Rectal smooth muscle tissue (tissue), 1 donor: Measurements from ENCODE around the gene ENG.

Experiments used
- H3K27ac ChIP-seq: one replicate; pipeline ENCODE4 v1.7.0; 2013; ENCODE audit warnings: low read depth, low read length, inconsistent platforms
- H3K27me3 ChIP-seq: one replicate; pipeline ENCODE4 v1.7.0; 2013; ENCODE audit warnings: low read length; ENCODE audit not compliant: control insufficient read depth, insufficient read depth
- H3K36me3 ChIP-seq: one replicate; pipeline ENCODE4 v1.7.0; 2013; ENCODE audit warnings: low read length; ENCODE audit not compliant: control insufficient read depth, insufficient read depth
- H3K4me1 ChIP-seq: one replicate; pipeline ENCODE4 v1.7.0; 2013; ENCODE audit warnings: low read length; ENCODE audit not compliant: control insufficient read depth, insufficient read depth
- H3K4me3 ChIP-seq: one replicate; pipeline ENCODE4 v1.7.0; 2013; ENCODE audit warnings: low read length
- H3K9ac ChIP-seq: one replicate; pipeline ENCODE4 v1.7.0; 2013; ENCODE audit warnings: low read length

Gene ENG

DNA sequence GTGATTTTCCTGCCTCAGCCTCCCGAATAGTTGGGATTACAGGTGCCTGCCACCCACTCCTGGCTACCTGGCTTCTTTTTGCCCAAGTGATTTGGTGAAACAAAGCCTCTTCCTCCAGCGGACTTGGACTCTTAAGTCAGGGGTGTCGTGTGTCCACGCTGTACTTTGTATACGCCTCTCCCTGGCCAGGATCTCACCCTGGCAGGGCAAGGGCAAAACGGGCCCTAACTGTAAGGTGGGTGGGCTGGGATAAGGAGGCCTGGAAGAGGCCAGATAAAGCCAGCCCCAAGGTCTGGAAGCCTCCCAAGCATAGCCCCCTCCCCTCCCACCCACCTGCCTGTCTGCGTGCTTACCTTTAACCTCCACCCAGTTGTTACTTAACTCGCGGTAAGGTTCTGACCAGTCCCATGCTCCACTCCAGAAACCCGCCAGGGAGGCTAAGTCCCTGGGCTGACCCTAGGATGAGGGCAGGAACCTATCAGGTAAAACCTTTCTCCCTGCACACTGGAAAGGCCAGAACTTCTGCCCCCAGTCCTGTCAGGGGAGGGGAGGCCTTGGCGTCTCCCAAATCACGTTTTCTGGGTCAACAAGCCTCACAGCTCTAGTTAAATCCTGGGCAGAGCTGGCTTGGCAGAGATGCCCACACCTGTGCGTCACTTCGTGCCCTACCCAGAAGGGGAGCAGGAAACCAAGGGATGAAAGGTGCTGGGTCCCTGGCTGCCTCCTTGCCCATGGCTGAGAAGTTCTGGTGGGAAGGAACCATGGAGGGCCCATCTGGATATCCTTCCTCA, 60.3 kb downstream of the ENG start:
- H3K27ac ChIP-seq = no peak overlapping the region

DNA sequence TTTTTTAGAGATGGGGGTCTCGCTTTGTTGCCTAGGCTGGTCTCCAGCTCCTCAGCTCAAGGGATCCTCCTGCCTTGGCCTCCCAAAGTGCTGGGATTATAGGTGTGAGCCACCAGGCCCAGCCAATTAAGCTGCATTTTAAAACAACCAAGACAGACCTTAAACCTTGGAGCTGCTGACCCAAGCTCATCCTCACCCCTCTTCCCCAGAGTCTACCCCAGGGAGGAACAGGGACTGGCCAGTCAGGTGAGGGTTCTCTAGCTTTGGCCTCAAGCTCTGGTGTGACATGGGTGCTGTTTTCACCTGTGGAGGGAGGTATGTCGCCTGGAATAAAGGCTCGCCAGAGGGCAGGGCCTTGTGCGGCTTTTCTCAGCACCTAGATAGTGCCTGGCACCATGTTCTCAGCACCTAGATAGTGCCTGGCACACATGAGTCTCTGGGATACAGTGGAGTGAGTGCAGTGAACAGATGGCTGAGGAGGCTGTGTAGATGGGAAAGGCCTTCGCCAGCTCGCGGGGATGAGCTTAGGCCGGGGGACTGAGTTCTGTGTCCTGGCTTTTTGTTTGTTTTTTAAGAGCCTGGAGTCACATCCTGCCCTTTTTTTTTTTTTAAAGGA, 61.3 kb downstream of the ENG start:
- H3K27ac ChIP-seq = no peak overlapping the region
- H3K36me3 ChIP-seq = peaks cover 27% of the 10 kb centered on the region
- no peaks in the 10 kb centered on the region for H3K27me3 ChIP-seq
- H3K4me3 ChIP-seq = no peak overlapping the region
- H3K9ac ChIP-seq = no peak overlapping the region
- H3K4me1 ChIP-seq = no peaks in the 10 kb centered on the region

More for the DNA sequence above, 60.3 kb downstream of the ENG start:
- no peaks in the 10 kb centered on the region for H3K4me1 ChIP-seq
- H3K36me3 ChIP-seq = peaks cover 17% of the 10 kb centered on the region
- H3K27me3 ChIP-seq = no peaks in the 10 kb centered on the region
- no peak overlapping the region for H3K9ac ChIP-seq
- no peak overlapping the region for H3K4me3 ChIP-seq

DNA sequence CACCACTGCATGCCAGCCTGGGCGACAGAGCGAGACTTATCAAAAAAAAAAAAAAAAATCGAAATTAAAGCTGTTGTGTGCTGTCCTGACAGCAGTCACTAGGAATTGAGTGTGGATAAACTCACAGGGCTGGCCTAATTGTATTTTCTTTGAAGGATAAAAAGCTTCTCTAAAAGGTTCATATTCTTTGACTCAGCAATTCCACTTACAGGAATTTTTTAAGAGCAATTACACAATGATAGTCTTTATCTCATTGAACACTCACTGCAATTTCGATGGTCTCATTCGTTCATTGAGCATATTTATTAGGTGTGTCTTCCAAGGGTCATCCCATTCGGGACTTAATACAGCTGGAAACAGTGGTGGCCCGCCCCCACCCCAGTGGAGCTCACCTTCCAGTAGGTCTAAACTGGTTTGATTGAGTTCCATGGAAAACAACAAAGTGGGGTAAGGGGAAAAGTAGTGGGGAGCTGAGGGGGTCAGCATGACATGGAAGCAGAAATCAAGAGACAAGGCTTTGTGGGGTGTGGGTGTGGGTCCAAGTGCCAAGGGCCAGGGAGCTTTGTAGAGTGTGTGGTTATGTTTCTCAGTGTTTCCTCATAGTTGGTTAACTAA, 61.9 kb downstream of the ENG start:
- peaks cover 34% of the 10 kb centered on the region for H3K36me3 ChIP-seq
- H3K4me1 ChIP-seq = no peaks in the 10 kb centered on the region
- no peak overlapping the region for H3K27ac ChIP-seq
- no peaks in the 10 kb centered on the region for H3K27me3 ChIP-seq
- H3K9ac ChIP-seq = no peak overlapping the region
- H3K4me3 ChIP-seq = no peak overlapping the region

DNA sequence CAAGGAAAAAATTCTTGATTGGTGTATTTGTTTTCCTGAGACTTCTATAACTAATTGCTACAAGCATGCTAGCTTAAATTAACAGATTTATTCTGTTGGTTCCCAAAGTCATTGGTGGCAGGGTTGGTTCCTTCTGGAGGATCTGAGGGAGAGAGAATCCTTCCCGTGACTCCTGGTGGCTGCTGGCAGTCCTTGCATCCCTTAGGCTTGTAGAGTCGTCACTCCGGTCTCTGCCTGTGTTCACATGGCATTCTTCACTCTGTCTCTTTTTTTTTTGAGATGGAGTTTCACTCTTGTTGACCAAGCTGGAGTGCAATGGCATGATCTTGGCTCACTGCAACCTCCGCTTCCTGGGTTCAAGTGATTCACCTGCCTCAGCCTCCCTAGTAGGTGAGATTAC, 63.4 kb downstream of the ENG start:
- Histone ChIP-seq H3K27ac (no peak overlapping the region), H3K27me3 (no peaks in the 10 kb centered on the region), H3K4me1 (peaks cover 7% of the 10 kb centered on the region), H3K4me3 (no peak overlapping the region), H3K36me3 (peaks cover 39% of the 10 kb centered on the region), H3K9ac (no peak overlapping the region)

DNA sequence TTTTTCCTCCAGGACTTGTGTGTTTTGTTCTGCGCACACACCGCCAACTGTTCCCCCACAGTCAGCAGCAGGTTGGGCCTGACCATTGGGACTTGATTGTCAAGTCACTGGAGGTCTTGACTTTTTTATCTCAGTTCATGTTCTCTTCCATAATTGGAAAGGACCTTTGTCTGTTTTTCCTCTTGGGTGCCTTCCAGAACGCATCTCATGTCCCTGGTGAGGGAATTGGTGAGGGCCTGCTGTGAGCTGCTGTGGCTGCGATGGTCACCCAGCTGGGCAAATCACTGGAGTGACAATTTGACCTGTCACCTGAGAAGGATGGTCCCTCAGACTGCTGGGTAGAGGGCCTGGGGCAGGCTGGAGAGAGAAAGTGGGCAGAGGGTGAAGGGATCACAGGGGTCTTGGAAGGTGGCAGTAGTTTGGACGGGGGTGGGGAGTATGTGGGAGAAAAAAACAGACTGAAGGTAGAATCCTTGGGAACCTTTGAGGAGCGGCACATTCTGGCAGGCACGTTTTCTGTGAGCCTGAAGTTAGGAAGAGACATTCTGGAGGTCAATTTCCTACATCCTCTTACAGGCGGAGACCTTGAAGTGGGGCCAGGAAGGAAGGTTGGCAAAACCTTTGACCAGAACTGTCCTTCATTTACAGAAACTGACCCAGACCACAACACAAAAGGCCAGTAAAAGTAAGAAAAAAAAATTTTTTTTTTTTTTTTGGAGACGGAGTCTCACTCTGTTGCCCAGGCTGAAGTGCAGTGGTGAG, 64.2 kb downstream of the ENG start:
- Histone ChIP-seq H3K9ac (no peak overlapping the region), H3K4me1 (peaks cover 7% of the 10 kb centered on the region), H3K36me3 (peaks cover 39% of the 10 kb centered on the region), H3K27me3 (no peaks in the 10 kb centered on the region), H3K27ac (no peak overlapping the region), H3K4me3 (no peak overlapping the region)

DNA sequence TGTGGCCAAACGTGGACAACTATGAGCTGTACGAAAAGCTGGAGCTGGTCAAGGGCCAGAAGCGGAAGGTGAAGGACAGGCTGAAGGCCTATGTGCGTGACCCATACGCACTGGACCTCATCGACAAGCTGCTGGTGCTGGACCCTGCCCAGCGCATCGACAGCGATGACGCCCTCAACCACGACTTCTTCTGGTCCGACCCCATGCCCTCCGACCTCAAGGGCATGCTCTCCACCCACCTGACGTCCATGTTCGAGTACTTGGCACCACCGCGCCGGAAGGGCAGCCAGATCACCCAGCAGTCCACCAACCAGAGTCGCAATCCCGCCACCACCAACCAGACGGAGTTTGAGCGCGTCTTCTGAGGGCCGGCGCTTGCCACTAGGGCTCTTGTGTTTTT, 65.3 kb downstream of the ENG start:
- Histone ChIP-seq H3K4me3 (no peak overlapping the region), H3K36me3 (peaks cover 39% of the 10 kb centered on the region), H3K9ac (no peak overlapping the region), H3K4me1 (peaks cover 7% of the 10 kb centered on the region), H3K27me3 (no peaks in the 10 kb centered on the region), H3K27ac (no peak overlapping the region)

DNA sequence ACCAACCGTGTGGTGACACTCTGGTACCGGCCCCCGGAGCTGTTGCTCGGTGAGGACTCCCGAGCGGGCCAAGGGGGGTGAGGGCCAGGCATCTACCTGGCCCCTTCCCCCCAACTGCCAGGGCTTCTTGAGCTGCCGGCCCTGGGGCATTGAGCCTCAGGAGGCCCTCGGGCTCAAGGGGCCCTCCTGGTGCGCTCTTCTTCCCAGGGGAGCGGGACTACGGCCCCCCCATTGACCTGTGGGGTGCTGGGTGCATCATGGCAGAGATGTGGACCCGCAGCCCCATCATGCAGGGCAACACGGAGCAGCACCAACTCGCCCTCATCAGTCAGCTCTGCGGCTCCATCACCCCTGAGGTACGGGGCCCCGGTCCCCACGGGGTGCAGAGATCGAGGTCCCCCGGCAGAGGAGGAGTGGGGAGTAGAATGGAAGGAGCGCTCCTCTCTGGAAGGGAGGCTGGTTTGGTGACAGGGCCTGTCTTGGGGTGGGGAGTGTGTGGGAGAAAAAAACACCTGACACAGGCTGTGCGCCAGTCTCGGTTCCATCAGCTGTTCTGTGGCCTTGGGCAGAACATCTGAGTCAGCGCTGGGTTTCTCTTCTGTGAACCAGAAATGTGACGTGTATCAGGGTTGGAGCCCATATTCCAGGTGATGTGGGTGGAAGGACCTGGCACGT, 66.0 kb downstream of the ENG start:
- H3K4me1 ChIP-seq = peaks cover 7% of the 10 kb centered on the region
- H3K36me3 ChIP-seq = peaks cover 39% of the 10 kb centered on the region

DNA sequence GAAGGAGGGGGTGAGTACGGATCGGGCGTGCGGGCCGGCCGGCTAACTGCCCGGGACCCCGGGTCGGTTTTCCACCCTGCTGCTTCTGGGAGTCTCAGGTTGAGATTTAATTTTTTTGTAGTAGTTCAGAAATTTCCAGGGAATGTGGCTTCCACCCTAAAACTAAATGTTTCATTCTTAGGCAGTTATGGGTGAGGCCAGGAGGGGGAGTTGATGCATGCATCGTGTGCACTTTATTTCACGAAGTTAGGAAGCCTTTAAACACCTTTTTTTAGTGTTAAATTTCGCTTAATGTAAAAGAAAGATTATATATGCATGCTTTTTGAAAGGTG, 67.7 kb downstream of the ENG start:
- Histone ChIP-seq H3K36me3 (peaks cover 39% of the 10 kb centered on the region), H3K9ac (no peak overlapping the region), H3K27ac (peak overlapping the region; percentile 87), H3K27me3 (no peaks in the 10 kb centered on the region), H3K4me1 (peaks cover 7% of the 10 kb centered on the region), H3K4me3 (peak overlapping the region; percentile 87)

More for the DNA sequence above, 66.0 kb downstream of the ENG start:
- Histone ChIP-seq H3K9ac (no peak overlapping the region), H3K4me3 (no peak overlapping the region), H3K27me3 (no peaks in the 10 kb centered on the region), H3K27ac (no peak overlapping the region)

DNA sequence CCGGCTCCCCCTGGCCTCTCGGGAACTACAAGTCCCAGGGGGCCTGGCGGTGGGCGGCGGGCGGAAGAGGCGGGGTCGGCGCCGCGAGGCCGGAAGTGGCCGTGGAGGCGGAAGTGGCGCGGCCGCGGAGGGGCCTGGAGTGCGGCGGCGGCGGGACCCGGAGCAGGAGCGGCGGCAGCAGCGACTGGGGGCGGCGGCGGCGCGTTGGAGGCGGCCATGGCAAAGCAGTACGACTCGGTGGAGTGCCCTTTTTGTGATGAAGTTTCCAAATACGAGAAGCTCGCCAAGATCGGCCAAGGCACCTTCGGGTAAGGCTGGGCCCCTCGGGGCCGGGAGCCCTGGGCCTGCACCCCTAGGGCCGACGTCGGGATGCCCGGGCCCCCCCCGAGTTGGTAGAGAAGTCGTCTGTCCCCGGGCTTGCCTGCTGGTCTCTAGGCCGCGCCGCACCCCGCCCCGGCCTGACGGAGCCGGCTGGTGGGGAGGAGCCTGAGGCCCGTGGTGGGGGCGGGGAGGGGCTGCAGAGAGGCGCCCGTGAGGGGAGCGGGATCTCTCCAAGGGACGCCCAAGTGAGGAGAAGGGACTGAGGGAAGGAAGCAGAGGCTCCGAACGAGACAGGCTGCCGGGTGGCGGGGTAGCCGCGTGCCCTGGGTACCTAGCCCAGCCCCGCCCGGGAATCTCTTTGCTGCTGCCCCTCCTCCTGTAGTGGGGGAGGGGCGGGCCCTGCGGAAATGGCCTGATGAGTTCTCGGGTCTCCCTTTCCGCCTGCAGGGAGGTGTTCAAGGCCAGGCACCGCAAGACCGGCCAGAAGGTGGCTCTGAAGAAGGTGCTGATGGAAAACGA, 68.3 kb downstream of the ENG start, which contains the start of gene CDK9:
Gene CDK9, plus strand, starts transcription at position 102 of the 840 bp plus-strand sequence. Its CDS starts 115 bp downstream, at position 217.
- peaks cover 7% of the 10 kb centered on the region for H3K4me1 ChIP-seq

DNA sequence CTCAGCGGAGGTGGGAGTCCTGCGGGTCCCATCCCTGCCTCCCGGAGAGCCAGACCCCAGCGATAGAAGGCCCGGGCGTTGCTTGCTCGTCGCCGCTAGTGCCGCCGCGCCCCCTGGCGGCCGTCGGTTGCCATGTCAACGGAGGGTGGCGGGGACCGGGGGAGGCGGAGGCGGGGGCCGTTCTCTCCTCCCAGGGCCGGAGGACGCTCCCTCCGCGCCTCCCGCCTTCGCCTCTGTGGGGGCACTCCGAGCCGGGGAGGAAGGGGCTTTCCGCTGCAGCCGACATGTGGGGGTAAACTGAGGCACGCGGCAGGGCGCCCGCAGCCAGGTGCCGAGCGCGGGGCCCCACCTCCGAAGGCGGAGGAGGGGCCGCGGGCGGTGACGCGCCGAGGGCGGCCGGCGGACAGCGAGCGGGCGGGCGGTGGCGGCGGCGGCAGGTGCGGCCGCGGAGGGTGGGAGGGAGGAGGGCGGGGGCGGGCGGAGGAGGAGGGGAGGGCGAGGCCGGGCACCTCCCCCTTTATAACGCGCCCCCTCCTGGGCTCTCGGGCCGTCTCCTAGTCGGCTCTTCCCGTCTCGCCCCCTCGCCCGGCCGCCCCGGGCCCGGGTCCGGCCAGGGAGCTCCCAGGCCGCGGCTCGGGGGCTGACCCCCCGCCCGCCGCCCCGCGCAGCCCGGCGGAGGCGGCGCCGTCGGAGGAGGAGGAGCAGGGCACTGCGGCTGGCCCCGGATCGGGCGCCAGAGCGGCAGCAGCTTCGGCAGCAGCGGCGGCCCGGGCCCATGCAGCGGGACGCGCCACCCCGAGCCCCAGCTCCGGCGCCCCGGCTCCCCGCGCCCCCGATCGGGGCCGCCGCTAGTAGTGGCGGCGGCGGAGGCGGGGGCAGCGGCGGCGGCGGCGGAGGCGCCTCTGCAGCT, 69.2 kb downstream of the ENG start:
- peak overlapping the region; percentile 59 for H3K4me3 ChIP-seq
- H3K27me3 ChIP-seq = no peaks in the 10 kb centered on the region
- H3K4me1 ChIP-seq = peaks cover 7% of the 10 kb centered on the region
- peaks cover 33% of the 10 kb centered on the region for H3K36me3 ChIP-seq
- H3K27ac ChIP-seq = peak overlapping the region; percentile 87
- no peak overlapping the region for H3K9ac ChIP-seq

More for the DNA sequence above, 68.3 kb downstream of the ENG start, which contains the start of gene CDK9:
- Histone ChIP-seq H3K36me3 (peaks cover 38% of the 10 kb centered on the region), H3K27ac (peak within 1 kb of the TSS; percentile 87), H3K4me3 (peak within 1 kb of the TSS; percentile 87), H3K9ac (peak within 1 kb of the TSS; percentile 86), H3K27me3 (no peaks in the 10 kb centered on the region)
